HFF-Myc (cell line): Measurements from ENCODE around the gene COL6A2.

Source experiments
- DNase-seq: peaks from one replicate; pipeline ENCODE4 v3.0.0-alpha.2; 2011; ENCODE audit warnings: low read depth; ENCODE audit errors: extremely low read depth
- H3K4me3 ChIP-seq: replicated peaks from 2 replicates; pipeline ENCODE4 v1.5.1; 2011; ENCODE audit warnings: low read depth, mild to moderate bottlenecking, control low read depth, low read length
- TF ChIP-seq, protein P1 (sequence below): IDR thresholded peaks from 2 replicates; pipeline ENCODE4 v1.5.1; 2012; ENCODE audit warnings: mild to moderate bottlenecking, low read depth, low read length, control low read depth; ENCODE audit errors: missing control alignments

Gene COL6A2

DNA sequence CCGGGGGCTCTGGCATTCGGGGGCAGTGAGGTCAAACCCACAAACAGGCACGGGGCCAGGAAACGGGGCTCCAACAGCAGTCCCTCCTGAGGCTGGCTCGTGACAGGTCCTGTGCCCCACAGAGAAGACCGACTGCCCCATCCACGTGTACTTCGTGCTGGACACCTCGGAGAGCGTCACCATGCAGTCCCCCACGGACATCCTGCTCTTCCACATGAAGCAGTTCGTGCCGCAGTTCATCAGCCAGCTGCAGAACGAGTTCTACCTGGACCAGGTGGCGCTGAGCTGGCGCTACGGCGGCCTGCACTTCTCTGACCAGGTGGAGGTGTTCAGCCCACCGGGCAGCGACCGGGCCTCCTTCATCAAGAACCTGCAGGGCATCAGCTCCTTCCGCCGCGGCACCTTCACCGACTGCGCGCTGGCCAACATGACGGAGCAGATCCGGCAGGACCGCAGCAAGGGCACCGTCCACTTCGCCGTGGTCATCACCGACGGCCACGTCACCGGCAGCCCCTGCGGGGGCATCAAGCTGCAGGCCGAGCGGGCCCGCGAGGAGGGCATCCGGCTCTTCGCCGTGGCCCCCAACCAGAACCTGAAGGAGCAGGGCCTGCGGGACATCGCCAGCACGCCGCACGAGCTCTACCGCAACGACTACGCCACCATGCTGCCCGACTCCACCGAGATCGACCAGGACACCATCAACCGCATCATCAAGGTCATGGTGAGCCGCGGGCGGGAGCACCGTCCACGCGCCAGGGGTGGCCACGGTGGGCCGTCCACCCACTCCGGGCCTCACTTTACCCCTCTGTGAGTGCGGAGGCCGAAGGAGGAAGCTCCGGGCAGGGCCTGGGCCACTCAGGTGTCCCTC lies 14.2 kb downstream of the COL6A2 start:
- TF ChIP-seq, protein P1, sequence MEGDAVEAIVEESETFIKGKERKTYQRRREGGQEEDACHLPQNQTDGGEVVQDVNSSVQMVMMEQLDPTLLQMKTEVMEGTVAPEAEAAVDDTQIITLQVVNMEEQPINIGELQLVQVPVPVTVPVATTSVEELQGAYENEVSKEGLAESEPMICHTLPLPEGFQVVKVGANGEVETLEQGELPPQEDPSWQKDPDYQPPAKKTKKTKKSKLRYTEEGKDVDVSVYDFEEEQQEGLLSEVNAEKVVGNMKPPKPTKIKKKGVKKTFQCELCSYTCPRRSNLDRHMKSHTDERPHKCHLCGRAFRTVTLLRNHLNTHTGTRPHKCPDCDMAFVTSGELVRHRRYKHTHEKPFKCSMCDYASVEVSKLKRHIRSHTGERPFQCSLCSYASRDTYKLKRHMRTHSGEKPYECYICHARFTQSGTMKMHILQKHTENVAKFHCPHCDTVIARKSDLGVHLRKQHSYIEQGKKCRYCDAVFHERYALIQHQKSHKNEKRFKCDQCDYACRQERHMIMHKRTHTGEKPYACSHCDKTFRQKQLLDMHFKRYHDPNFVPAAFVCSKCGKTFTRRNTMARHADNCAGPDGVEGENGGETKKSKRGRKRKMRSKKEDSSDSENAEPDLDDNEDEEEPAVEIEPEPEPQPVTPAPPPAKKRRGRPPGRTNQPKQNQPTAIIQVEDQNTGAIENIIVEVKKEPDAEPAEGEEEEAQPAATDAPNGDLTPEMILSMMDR, result no peak

GRCh38 chr21:46112725-46113215 lies 14.9 kb downstream of the COL6A2 start:
- TF ChIP-seq, protein P1, result no peak
- no peak for DNase-seq
- no peak overlapping the region for H3K4me3 ChIP-seq

More for the DNA sequence above, 14.2 kb downstream of the COL6A2 start:
- no peak overlapping the region for H3K4me3 ChIP-seq
- no peak for DNase-seq

GRCh38 chr21:46113497-46114176 lies 15.7 kb downstream of the COL6A2 start:
- TF ChIP-seq, protein P1, result no peak
- H3K4me3 ChIP-seq, result no peak overlapping the region
- DNase-seq, result no peak

DNA sequence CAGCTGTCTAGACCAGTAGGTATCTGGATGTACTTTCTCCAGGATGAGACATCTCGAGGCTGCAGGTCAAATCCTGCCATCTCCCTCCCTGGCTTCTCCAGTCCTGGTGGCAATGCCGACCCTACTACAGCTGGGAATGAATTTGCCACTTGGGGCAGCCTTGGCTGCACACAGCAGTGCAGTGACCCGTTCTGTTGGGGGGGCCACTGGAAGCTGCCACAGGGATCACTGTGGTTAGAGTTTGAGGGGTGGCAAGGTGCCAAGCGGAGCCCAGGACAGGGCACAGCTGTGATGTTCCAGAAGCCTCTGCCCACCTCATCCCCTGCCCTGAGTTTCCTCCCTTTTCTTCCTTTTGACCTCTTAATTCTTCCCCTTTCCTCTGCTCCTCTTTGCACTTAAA lies 17.1 kb downstream of the COL6A2 start:
- TF ChIP-seq, protein P1, result no peak
- H3K4me3 ChIP-seq, result no peak overlapping the region
- DNase-seq, result no peak

DNA sequence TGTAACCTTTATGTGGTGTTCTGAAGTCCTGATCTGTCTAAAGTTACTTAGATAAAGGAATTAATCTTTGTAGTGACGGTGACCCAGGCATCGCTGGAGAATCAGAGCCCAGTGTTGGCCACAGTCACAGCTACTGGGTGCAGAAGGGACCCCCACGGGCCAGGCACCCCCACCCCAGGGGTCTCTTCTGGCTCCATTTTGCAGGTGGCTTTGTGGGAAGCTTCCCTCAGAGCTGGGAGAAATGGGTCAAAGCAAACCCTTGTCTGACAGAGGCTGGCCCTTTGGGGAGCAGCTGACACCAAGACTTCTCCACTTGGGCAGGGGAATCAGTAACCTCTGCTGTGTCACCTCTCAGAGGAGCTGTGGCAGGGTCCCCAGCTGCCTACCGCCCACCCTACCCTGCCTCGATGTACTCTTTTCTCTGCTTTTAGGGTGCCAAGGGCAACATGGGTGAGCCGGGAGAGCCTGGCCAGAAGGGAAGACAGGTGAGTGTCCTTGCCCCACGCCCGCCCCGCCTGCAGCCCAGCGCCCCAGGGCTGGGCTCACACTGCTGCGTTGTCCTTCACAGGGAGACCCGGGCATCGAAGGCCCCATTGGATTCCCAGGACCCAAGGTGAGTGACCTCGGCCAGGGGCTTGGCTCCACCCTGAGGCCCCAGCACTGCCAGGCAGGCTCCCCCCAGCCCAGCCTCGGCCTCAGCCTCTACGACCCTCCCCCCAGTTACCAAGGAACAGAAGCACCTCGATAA lies 17.7 kb downstream of the COL6A2 start:
- DNase-seq, result no peak
- TF ChIP-seq, protein P1, result no peak
- H3K4me3 ChIP-seq, result no peak overlapping the region

- TF ChIP-seq, protein P1, result no peak
- no peak for DNase-seq
- no peak overlapping the region for H3K4me3 ChIP-seq
Observed at GRCh38 chr21:46116189-46116775, 18.4 kb downstream of the COL6A2 start.
